Measurements from ENCODE around the gene KDM6B. TPM values are rescaled to one million over a fixed set of nuclear protein-coding genes. Genes with fewer than 3 reads are reported as not detected.
A peak's percentile ranks its signal among the peaks of the same experiment; 100 is the strongest.

The KDM6B gene
- total RNA-seq, 1 experiment from 2014 or later, result 19.9 TPM

DNA sequence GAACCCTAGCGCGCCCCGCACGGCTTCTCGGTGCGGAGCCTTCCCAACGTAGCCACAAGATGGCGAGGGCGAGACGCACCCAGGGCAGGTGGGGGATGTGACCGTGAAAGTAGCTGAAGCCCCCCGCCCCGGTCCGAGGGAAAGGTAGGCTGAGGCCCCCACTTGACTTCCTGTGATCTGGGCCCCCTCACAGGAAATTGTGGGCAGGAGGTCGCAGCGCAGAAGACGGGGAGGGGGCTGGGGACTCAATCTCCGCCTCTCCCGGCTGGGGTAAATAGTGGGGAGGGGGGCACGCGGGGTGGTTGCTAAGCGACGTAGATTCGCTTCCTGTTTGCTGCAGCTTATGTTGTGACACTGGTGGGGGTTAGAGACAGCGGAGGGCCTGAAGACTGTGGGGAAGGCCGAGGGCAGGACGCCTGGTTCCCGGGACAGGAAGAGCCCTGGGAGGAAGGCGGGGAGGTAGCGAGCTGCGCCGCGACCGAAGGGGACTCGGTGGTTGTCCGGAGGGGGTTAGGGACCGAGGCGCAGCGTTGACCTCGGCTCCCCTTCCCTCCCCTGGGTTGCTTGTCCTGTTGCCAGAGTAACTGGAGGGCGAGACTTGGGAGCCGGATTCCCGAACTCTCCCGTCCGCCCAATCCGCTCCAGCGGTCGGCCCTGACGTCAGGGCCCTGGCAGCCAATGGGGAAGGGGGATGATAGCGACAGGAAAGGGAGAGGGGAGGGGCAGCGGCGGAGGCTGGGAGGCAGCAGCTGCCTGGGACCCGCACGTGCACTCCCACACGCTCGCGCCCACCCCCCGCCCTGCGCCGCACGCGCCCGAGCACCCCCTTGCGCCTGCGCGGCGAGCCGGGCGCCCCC is 1.2 kb downstream of the KDM6B start:
- ChIA-PET POLR2A (interaction anchor here (0.6 to 1.8 kb wide), 2 partner anchors 9 to 239 kb away, joined by 5 to 7 read pairs; no protein-coding TSS in a partner anchor), CTCF (interaction anchor here (0.6 to 1.4 kb wide), 3 partner anchors 22 to 78 kb away, joined by 3 to 6 read pairs (median 4); partner anchors contain the start of genes CYB5D1 and NAA38)
- BruUV-seq (replicated peaks), result no TSS peak
- Histone ChIP-seq H3K27ac (ENCODE audit: low read length) (peak overlapping the region; percentile 40), H3K4me1 (ENCODE audit: control insufficient read depth, insufficient read depth, low read length) (peaks cover 32% of the 10 kb centered on the region), H3K36me3 (ENCODE audit: control insufficient read depth, insufficient read depth, low read length) (no peaks in the 10 kb centered on the region; the same call in 1 of the 2 replicates), H3K9me3 (ENCODE audit: control insufficient read depth, insufficient read depth, low read depth, low read length) (no peaks in the 10 kb centered on the region), H3K4me3 (ENCODE audit: low read depth in 2 of 2, low read length in 2 of 2) (peak overlapping the region; percentile 66 to 83), H3K27me3 (ENCODE audit: control insufficient read depth, insufficient read depth, low read length) (no peaks in the 10 kb centered on the region)
- intact Hi-C loops (cut with micrococcal nuclease; ENCODE audit: unreplicated experiment), result no loop called here
- DNase-seq (ENCODE audit: low read depth, low spot score) (peak; percentile 96), ATAC-seq (peak; percentile 83)
- in situ Hi-C loops (cut with HindIII; ENCODE audit: low pct_unique_long_range_greater_than_20kb, low sequenced_read_pairs), result no loop called here
- no peak; the same call in 1 of the 2 replicates for TF ChIP-seq POLR2AphosphoS5 (IDR thresholded peaks at IDR 0.05; ENCODE audit: low read depth, low read length)
- TF ChIP-seq, protein P1, sequence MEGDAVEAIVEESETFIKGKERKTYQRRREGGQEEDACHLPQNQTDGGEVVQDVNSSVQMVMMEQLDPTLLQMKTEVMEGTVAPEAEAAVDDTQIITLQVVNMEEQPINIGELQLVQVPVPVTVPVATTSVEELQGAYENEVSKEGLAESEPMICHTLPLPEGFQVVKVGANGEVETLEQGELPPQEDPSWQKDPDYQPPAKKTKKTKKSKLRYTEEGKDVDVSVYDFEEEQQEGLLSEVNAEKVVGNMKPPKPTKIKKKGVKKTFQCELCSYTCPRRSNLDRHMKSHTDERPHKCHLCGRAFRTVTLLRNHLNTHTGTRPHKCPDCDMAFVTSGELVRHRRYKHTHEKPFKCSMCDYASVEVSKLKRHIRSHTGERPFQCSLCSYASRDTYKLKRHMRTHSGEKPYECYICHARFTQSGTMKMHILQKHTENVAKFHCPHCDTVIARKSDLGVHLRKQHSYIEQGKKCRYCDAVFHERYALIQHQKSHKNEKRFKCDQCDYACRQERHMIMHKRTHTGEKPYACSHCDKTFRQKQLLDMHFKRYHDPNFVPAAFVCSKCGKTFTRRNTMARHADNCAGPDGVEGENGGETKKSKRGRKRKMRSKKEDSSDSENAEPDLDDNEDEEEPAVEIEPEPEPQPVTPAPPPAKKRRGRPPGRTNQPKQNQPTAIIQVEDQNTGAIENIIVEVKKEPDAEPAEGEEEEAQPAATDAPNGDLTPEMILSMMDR (IDR thresholded peaks at IDR 0.05), result peak; percentile 91

DNA sequence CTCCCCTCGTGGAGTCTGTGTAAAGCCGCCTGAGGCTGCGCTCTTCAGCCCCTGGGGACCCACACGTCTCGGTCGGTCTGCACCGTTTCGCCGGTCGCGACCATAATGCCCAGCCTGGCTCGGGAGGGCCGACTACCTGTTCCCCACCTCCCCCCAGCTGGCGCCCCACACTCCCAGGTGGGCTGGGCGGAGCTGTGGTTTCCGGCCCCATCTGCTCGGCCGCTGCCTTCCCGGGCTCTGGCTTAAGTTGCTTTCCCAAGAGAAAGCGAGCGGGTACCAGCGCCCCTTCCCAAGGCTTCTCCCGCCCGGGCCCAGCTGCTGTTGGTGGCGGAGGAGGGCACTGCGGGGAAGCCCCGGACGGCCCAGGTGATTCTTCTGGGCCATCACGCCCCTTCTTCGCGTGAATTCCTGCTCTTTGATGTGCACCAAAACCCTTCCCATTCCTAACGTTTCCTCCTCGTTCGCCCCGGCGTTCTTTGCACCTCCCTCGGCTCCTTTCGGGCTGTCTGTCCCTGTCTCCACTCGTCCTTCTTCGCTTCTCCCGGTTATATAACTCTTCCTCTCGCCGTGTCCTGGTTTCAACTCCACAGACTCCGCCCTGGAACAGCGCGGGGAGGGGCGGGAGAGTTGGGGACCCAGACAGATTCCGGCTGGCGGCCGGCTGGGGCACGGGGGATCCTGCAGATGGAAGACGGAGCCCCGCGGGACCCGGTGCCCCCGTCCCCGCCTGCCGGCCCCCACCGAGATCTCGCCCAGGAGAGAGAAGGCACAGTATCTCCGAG is 2.0 kb downstream of the KDM6B start:
- Histone ChIP-seq H3K36me3 (ENCODE audit: control insufficient read depth, insufficient read depth, low read length) (no peaks in the 10 kb centered on the region; the same call in 1 of the 2 replicates), H3K27me3 (ENCODE audit: control insufficient read depth, insufficient read depth, low read length) (no peaks in the 10 kb centered on the region), H3K27ac (ENCODE audit: low read length) (peak overlapping the region; percentile 82), H3K9me3 (ENCODE audit: control insufficient read depth, insufficient read depth, low read depth, low read length) (no peaks in the 10 kb centered on the region), H3K4me3 (ENCODE audit: low read depth in 2 of 2, low read length in 2 of 2) (peak overlapping the region; percentile 66 to 83), H3K4me1 (ENCODE audit: control insufficient read depth, insufficient read depth, low read length) (peaks cover 40% of the 10 kb centered on the region)
- ATAC-seq (peak; percentile 29), DNase-seq (ENCODE audit: low read depth, low spot score) (no peak)
- ChIA-PET CTCF (interaction anchor here (0.6 to 1.4 kb wide), 3 partner anchors 21 to 77 kb away, joined by 3 to 6 read pairs (median 4); partner anchors contain the start of genes CYB5D1 and NAA38), POLR2A (interaction anchor here (0.6 to 1.8 kb wide), 3 partner anchors 8 to 239 kb away, joined by 5 to 16 read pairs (median 7); no protein-coding TSS in a partner anchor)
- BruUV-seq (replicated peaks), result TSS peak; percentile 92
- in situ Hi-C loops (cut with HindIII; ENCODE audit: low pct_unique_long_range_greater_than_20kb, low sequenced_read_pairs), result no loop called here
- intact Hi-C loops (cut with micrococcal nuclease; ENCODE audit: unreplicated experiment), result no loop called here
- TF ChIP-seq POLR2AphosphoS5 (IDR thresholded peaks at IDR 0.05; ENCODE audit: low read depth, low read length), result 0 out of 2 replicates have a peak, but pooled peaks have one; percentile 27
- TF ChIP-seq, protein P2, sequence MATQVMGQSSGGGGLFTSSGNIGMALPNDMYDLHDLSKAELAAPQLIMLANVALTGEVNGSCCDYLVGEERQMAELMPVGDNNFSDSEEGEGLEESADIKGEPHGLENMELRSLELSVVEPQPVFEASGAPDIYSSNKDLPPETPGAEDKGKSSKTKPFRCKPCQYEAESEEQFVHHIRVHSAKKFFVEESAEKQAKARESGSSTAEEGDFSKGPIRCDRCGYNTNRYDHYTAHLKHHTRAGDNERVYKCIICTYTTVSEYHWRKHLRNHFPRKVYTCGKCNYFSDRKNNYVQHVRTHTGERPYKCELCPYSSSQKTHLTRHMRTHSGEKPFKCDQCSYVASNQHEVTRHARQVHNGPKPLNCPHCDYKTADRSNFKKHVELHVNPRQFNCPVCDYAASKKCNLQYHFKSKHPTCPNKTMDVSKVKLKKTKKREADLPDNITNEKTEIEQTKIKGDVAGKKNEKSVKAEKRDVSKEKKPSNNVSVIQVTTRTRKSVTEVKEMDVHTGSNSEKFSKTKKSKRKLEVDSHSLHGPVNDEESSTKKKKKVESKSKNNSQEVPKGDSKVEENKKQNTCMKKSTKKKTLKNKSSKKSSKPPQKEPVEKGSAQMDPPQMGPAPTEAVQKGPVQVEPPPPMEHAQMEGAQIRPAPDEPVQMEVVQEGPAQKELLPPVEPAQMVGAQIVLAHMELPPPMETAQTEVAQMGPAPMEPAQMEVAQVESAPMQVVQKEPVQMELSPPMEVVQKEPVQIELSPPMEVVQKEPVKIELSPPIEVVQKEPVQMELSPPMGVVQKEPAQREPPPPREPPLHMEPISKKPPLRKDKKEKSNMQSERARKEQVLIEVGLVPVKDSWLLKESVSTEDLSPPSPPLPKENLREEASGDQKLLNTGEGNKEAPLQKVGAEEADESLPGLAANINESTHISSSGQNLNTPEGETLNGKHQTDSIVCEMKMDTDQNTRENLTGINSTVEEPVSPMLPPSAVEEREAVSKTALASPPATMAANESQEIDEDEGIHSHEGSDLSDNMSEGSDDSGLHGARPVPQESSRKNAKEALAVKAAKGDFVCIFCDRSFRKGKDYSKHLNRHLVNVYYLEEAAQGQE (IDR thresholded peaks at IDR 0.05; ENCODE audit: insufficient read depth in 1 of 2, low read depth in 2 of 2, low read length in 1 of 2), result no peak
- no peak for TF ChIP-seq SIN3A (IDR thresholded peaks at IDR 0.05; ENCODE audit: borderline replicate concordance, insufficient read depth, low read depth, low read length)
- no peak for TF ChIP-seq TCF7L2 (IDR thresholded peaks at IDR 0.05; ENCODE audit: low read depth, low read length)
- TF ChIP-seq, protein P1 (IDR thresholded peaks at IDR 0.05), result no peak

All from Panc1 (cell line).